Keratinocyte (primary cell): ENCODE results near the gene DNASE1L3.

Experiments
- CTCF ChIP-seq, 3 experiments: IDR thresholded peaks in 1 of 3; conservative IDR thresholded peaks in 1 of 3; optimal IDR thresholded peaks in 1 of 3; 2 replicates in 2 of 3; 3 replicates in 1 of 3; pipeline versions ENCODE3 to v1.5.1; 2011; ENCODE audit warnings: low read length in 3 of 3, mild to moderate bottlenecking in 3 of 3, moderate library complexity in 2 of 3, control low read depth in 1 of 3, inconsistent platforms in 1 of 3; ENCODE audit not compliant: insufficient read depth in 2 of 3; ENCODE audit errors: extremely low read depth in 1 of 3
- EZH2 ChIP-seq: IDR thresholded peaks from one replicate; pipeline ENCODE4 v1.6.1; 2012; ENCODE audit warnings: inconsistent platforms, mild to moderate bottlenecking, low read length, moderate library complexity

- TF ChIP-seq CTCF (optimal IDR thresholded peaks at IDR 0.05 in 1 of 3, IDR thresholded peaks at IDR 0.05 in 1 of 3, conservative IDR thresholded peaks at IDR 0.05 in 1 of 3; ENCODE audit: extremely low read depth in 1 of 3, insufficient read depth in 2 of 3, low read length in 3 of 3) (no peak), EZH2 (no peak)
Observed at GRCh38 chr3:58188921-58189451, 21.8 kb downstream of the DNASE1L3 start.
